GM23248 (cell line): ENCODE measurements around the gene AACS.

Experiments used
- EZH2 ChIP-seq: fragments of 200-600 bp; sonication (generic); IDR thresholded peaks from 2 replicates; pipeline ENCODE4 v1.6.1; 2018; ENCODE audit warnings: antibody characterized with exemption, mild to moderate bottlenecking; ENCODE audit not compliant: insufficient read depth, poor library complexity, severe bottlenecking
- EZH2phosphoT487 ChIP-seq: fragments of 200-600 bp; sonication (generic); IDR thresholded peaks from 2 replicates; pipeline ENCODE4 v1.6.1; 2018; ENCODE audit warnings: antibody characterized with exemption, moderate library complexity, mild to moderate bottlenecking, low read depth; ENCODE audit not compliant: insufficient read depth

DNA sequence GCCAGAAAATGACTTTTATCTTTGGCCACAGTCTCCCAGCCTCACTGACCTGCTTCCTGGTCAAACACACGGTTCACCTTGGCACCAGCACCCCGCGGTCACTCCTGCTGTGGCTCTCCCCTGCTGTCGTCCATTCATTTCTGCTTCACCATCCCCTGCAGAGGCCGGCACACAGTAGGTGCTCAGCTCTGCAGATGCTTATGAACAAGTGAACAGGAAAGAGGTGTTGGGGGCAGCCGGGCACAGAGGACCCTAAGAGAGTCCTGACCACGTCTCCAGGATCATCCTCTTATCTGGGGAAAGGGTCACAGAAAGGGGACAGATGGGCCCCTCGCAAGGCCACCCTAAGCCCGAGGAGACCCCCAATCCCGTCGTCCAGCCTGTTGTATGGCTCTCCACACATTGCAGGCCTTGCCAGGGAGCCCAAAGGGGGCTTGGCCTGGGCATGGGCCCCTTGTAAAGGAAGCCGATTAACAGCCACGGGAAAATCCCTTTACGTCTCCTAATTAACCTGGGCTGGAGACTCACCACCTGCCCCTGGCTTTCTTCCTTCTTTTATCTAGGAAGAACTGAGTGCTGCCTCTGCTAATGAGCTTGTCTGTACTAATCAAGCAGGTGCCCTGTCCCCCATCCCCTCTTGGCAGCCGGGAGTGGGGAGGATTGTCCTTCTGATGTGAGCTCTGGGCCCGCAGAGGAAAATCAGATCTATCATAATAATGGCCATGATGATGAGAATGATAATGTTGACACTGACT lies 119.2 kb downstream of the AACS start:
- TF ChIP-seq EZH2phosphoT487 (no peak), EZH2 (no peak)
